ENCODE data around the gene HDGFL2. TPM values are rescaled to one million over a fixed set of nuclear protein-coding genes. Genes with fewer than 3 reads are reported as not detected.

Gene HDGFL2
- total RNA-seq, 1 experiment from 2014 or later, result 108 TPM

DNA sequence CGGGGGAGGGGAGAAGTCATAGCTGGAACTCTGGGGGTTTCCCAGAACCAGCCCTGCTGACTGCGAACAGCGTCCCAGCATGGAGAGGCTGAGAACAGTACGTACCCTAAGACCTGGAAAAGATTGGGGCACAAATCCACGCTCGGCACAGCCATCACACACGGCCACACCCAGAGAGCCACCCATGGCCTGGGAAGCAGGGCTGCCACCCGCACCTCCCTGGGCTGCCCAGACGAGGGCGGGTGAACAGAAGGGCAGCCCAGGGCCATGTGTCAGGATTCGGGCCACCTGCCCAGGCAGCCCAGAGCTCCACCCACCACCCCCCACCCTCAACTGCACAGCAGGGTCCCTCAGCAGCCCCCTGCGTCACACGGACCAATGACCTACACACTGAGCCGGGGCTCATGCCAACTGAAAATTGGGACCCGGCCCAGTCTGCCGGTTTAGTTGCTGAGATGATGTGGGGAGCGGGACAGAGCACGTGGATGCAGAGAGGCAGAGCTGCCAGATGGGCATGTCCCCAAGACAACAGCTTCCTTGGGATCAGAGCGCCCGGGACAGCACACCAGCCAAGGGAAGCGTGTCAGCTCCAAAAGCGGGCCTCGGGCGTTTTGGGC lies 23.0 kb upstream of the HDGFL2 start:
- no peak overlapping the region for H3K4ac ChIP-seq (ENCODE audit: low read depth, low read length)
- Mint-ChIP-seq H3K4me1 (no peaks in the 10 kb centered on the region), H3K27me3 (ENCODE audit: low read depth) (no peaks in the 10 kb centered on the region; the same call in 1 of the 2 replicates), H3K9me3 (no peaks in the 10 kb centered on the region), H3K4me3 (no peak overlapping the region; a peak in 1 of 5 replicates), H3K36me3 (ENCODE audit: insufficient read depth in 1 of 3, low read depth in 3 of 3) (peaks cover 15 to 59% (median 38%) of the 10 kb centered on the region in 3 experiments; a peak in 6 of 7 replicates), H3K27ac (no peak overlapping the region; a peak in 2 of 7 replicates)
- no peak overlapping the region for H2AK5ac ChIP-seq (ENCODE audit: insufficient read length, low read length)
- H4K20me1 ChIP-seq (ENCODE audit: control insufficient read depth, insufficient read depth, insufficient read length), result no peaks in the 10 kb centered on the region
- no peaks in the 10 kb centered on the region for H3K27me3 ChIP-seq (ENCODE audit: insufficient read depth, low read length)
- no peak overlapping the region for H4K5ac ChIP-seq (ENCODE audit: insufficient read length, low read depth, low read length)
- no peaks in the 10 kb centered on the region for H3K79me2 ChIP-seq (ENCODE audit: insufficient read depth, low read length)
- no peaks in the 10 kb centered on the region for H3K79me1 ChIP-seq (ENCODE audit: insufficient read depth, low read depth, low read length, poor library complexity, severe bottlenecking)
- H4K91ac ChIP-seq (ENCODE audit: insufficient read length, low read depth, low read length), result no peak overlapping the region
- H2BK20ac ChIP-seq (ENCODE audit: low read depth, low read length, poor library complexity, severe bottlenecking), result no peak overlapping the region
- peak; percentile 31 for DNase-seq
- H4K8ac ChIP-seq (replicated peaks; ENCODE audit: insufficient read length, low read depth, low read length), result no peak overlapping the region
- H2BK5ac ChIP-seq (ENCODE audit: insufficient read length, low read length), result no peak overlapping the region
- H3K56ac ChIP-seq (ENCODE audit: insufficient read length, low read depth, low read length), result no peak overlapping the region
- H2BK12ac ChIP-seq (ENCODE audit: insufficient read length, low read depth, low read length), result no peak overlapping the region
- no peak overlapping the region for H3K23ac ChIP-seq (ENCODE audit: insufficient read length, low read depth, low read length)
- H3K4me1 ChIP-seq (ENCODE audit: insufficient read depth, low read length), result no peaks in the 10 kb centered on the region
- no peak overlapping the region for H3K14ac ChIP-seq (ENCODE audit: insufficient read depth, low read length)
- H2AFZ ChIP-seq (ENCODE audit: low read length), result no peak overlapping the region
- H3K18ac ChIP-seq (ENCODE audit: insufficient read length, low read depth, low read length), result no peak overlapping the region
- TF ChIP-seq, protein P1, sequence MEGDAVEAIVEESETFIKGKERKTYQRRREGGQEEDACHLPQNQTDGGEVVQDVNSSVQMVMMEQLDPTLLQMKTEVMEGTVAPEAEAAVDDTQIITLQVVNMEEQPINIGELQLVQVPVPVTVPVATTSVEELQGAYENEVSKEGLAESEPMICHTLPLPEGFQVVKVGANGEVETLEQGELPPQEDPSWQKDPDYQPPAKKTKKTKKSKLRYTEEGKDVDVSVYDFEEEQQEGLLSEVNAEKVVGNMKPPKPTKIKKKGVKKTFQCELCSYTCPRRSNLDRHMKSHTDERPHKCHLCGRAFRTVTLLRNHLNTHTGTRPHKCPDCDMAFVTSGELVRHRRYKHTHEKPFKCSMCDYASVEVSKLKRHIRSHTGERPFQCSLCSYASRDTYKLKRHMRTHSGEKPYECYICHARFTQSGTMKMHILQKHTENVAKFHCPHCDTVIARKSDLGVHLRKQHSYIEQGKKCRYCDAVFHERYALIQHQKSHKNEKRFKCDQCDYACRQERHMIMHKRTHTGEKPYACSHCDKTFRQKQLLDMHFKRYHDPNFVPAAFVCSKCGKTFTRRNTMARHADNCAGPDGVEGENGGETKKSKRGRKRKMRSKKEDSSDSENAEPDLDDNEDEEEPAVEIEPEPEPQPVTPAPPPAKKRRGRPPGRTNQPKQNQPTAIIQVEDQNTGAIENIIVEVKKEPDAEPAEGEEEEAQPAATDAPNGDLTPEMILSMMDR (conservative IDR thresholded peaks at IDR 0.05), result no peak
- H3K27ac ChIP-seq (ENCODE audit: insufficient read length, low read depth, low read length), result no peak overlapping the region
- no peak overlapping the region for H2BK120ac ChIP-seq (ENCODE audit: low read depth, low read length, poor library complexity, severe bottlenecking)
- H3T11ph ChIP-seq (ENCODE audit: low read length), result no peak overlapping the region
- no peak overlapping the region for H2BK15ac ChIP-seq (ENCODE audit: low read depth, low read length)
- no peak overlapping the region for H3K4me2 ChIP-seq (ENCODE audit: insufficient read depth, insufficient read length, low read length)
- WGBS (ENCODE audit: extremely low coverage, insufficient read length, low lambda C conversion rate), result no CpG with 5 or more reads among the region's 24 CpGs
- no peak overlapping the region for H3K9ac ChIP-seq (ENCODE audit: extremely low read depth, insufficient read length, low read length)
- H3K23me2 ChIP-seq (ENCODE audit: insufficient read length, low read depth, low read length, poor library complexity, severe bottlenecking), result no peaks in the 10 kb centered on the region
- no peaks in the 10 kb centered on the region for H3K9me3 ChIP-seq (ENCODE audit: control insufficient read depth, low read depth, low read length)

Data from H9 (cell line).